SK-N-SH (cell line): ENCODE measurements around the gene POLR3E.

Experiments
- FOXJ3 ChIP-seq: sonication (generic); formaldehyde crosslinking; IDR thresholded peaks from 2 replicates; pipeline ENCODE4 v1.5.1; 2020; ENCODE audit warnings: mild to moderate bottlenecking, missing genetic modification reagents
- FOXM1 ChIP-seq: IDR thresholded peaks from 2 replicates; pipeline ENCODE4 v1.4.0; 2012; ENCODE audit warnings: low read depth, mild to moderate bottlenecking
- IRF3 ChIP-seq: fragments of 150-350 bp; IDR thresholded peaks from 2 replicates; pipeline ENCODE4 v1.6.1; 2016; ENCODE audit warnings: mild to moderate bottlenecking, low read depth, low read length
- JUND ChIP-seq: IDR thresholded peaks from 2 replicates; pipeline ENCODE4 v1.4.0; 2012
- TAF1 ChIP-seq: IDR thresholded peaks from 2 replicates; pipeline ENCODE4 v1.6.1; 2012; ENCODE audit warnings: low read depth, mild to moderate bottlenecking, low read length, moderate library complexity, borderline replicate concordance

GRCh38 chr16:22340945-22341344, 43.7 kb downstream of the POLR3E start:
- TF ChIP-seq FOXM1 = no peak
- TF ChIP-seq TAF1 = no peak
- TF ChIP-seq IRF3 = no peak
- no peak for TF ChIP-seq FOXJ3
- no peak for TF ChIP-seq JUND
